IMR-90 (cell line): ENCODE results near the gene LIN52.

Experiments used
- BHLHE40 ChIP-seq: fragments of 150-350 bp; IDR thresholded peaks from 2 replicates; pipeline ENCODE4 v1.6.1; 2016; ENCODE audit warnings: mild to moderate bottlenecking, low read depth, low read length
- CEBPB ChIP-seq: IDR thresholded peaks from 2 replicates; pipeline ENCODE4 v1.6.1; 2012; ENCODE audit warnings: low read depth, low read length, improper control_type of control experiment
- FOS ChIP-seq: fragments of 150-350 bp; IDR thresholded peaks from 2 replicates; pipeline ENCODE4 v1.6.1; 2016; ENCODE audit warnings: low read depth, low read length
- MAFK ChIP-seq: IDR thresholded peaks from 2 replicates; pipeline ENCODE4 v1.6.1; 2012; ENCODE audit warnings: low read depth, low read length, improper control_type of control experiment
- MAZ ChIP-seq: IDR thresholded peaks from 2 replicates; pipeline ENCODE4 v1.6.1; 2012; ENCODE audit warnings: low read depth, mild to moderate bottlenecking, low read length, improper control_type of control experiment, moderate library complexity, borderline replicate concordance
- MXI1 ChIP-seq: IDR thresholded peaks from 2 replicates; pipeline ENCODE4 v1.6.1; 2012; ENCODE audit warnings: low read depth, mild to moderate bottlenecking, low read length, moderate library complexity, borderline replicate concordance
- POLR2A ChIP-seq: IDR thresholded peaks from 2 replicates; pipeline ENCODE4 v1.6.1; 2012; ENCODE audit warnings: mild to moderate bottlenecking, low read depth, low read length
- RAD21 ChIP-seq: IDR thresholded peaks from 2 replicates; pipeline ENCODE4 v1.6.1; 2012; ENCODE audit warnings: low read length, improper control_type of control experiment
- RCOR1 ChIP-seq: IDR thresholded peaks from 2 replicates; pipeline ENCODE4 v1.6.1; 2012; ENCODE audit warnings: mild to moderate bottlenecking, low read length, improper control_type of control experiment; ENCODE audit not compliant: insufficient replicate concordance
- RFX5 ChIP-seq: IDR thresholded peaks from 2 replicates; pipeline ENCODE4 v1.8.0; 2012; ENCODE audit warnings: low read depth, mild to moderate bottlenecking, low read length, moderate library complexity
- SMC3 ChIP-seq: fragments of 150-350 bp; IDR thresholded peaks from 2 replicates; pipeline ENCODE4 v1.6.1; 2016; ENCODE audit warnings: low read depth, mild to moderate bottlenecking, antibody characterized with exemption, low read length, moderate library complexity
- TF ChIP-seq, protein P1 (sequence below): conservative IDR thresholded peaks from 2 replicates; pipeline ENCODE4 v1.5.1; 2012; ENCODE audit warnings: mild to moderate bottlenecking, low read depth, low read length, improper control_type of control experiment
- TF ChIP-seq, protein P2 (sequence below): fragments of 150-350 bp; IDR thresholded peaks from 2 replicates; pipeline ENCODE4 v1.6.1; 2016; ENCODE audit warnings: low read depth, mild to moderate bottlenecking, low read length, moderate library complexity, borderline replicate concordance
- TF ChIP-seq, protein P3 (sequence below): fragments of 150-350 bp; IDR thresholded peaks from 2 replicates; pipeline ENCODE4 v1.6.1; 2017; ENCODE audit warnings: mild to moderate bottlenecking, antibody characterized with exemption, low read length, low read depth

DNA sequence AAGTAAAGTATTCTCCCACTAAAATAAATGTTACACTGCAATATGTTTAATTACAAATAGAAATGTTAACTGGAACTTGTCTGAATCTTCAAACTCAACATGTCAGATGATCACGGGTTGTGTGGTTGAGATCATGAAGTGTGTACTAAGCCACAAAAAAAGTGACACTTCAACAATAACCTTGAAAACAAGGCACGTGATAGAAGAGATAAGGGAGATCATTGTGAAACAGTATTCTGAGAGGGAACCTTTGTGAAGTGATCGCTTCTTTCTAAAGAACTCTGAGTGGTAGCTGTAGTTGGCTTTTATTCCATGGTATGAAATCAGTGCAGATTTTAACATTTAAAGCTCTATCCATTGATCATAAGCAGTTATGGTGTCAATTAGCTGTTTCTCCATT lies 60.0 kb downstream of the LIN52 start:
- TF ChIP-seq, protein P1, sequence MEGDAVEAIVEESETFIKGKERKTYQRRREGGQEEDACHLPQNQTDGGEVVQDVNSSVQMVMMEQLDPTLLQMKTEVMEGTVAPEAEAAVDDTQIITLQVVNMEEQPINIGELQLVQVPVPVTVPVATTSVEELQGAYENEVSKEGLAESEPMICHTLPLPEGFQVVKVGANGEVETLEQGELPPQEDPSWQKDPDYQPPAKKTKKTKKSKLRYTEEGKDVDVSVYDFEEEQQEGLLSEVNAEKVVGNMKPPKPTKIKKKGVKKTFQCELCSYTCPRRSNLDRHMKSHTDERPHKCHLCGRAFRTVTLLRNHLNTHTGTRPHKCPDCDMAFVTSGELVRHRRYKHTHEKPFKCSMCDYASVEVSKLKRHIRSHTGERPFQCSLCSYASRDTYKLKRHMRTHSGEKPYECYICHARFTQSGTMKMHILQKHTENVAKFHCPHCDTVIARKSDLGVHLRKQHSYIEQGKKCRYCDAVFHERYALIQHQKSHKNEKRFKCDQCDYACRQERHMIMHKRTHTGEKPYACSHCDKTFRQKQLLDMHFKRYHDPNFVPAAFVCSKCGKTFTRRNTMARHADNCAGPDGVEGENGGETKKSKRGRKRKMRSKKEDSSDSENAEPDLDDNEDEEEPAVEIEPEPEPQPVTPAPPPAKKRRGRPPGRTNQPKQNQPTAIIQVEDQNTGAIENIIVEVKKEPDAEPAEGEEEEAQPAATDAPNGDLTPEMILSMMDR: no peak
- TF ChIP-seq BHLHE40 (no peak), POLR2A (no peak), RFX5 (no peak), FOS (no peak), MXI1 (no peak), SMC3 (no peak), RCOR1 (no peak), RAD21 (no peak), MAZ (no peak), CEBPB (no peak), MAFK (no peak)
- TF ChIP-seq, protein P2, sequence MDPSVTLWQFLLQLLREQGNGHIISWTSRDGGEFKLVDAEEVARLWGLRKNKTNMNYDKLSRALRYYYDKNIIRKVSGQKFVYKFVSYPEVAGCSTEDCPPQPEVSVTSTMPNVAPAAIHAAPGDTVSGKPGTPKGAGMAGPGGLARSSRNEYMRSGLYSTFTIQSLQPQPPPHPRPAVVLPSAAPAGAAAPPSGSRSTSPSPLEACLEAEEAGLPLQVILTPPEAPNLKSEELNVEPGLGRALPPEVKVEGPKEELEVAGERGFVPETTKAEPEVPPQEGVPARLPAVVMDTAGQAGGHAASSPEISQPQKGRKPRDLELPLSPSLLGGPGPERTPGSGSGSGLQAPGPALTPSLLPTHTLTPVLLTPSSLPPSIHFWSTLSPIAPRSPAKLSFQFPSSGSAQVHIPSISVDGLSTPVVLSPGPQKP: no peak
- TF ChIP-seq, protein P3, sequence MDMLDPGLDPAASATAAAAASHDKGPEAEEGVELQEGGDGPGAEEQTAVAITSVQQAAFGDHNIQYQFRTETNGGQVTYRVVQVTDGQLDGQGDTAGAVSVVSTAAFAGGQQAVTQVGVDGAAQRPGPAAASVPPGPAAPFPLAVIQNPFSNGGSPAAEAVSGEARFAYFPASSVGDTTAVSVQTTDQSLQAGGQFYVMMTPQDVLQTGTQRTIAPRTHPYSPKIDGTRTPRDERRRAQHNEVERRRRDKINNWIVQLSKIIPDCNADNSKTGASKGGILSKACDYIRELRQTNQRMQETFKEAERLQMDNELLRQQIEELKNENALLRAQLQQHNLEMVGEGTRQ: no peak
